ENCODE results near the gene NAT16.

Gene NAT16

DNA sequence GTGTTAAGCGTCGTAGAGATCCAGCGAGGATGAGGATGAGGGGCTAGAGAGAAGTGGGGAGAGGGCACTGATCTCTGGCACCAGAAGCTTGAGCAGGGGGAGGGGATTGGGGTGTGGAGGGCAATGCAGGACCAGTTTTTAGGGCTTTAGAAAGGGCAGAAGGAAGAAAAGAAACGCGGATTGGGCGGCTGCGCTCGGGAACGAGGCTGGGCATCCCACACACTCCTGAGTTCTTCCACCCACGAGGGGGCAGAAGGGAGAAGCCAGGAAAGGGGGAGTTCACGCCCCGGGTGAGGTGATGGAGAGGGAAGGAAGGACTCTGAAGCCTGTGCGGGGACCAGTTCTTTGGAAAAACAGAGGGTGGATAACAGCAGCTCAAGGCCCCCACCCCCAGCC lies 8.7 kb downstream of the NAT16 start:
- Histone ChIP-seq H3K27me3 (ENCODE audit: insufficient read depth, poor library complexity, severe bottlenecking) (peaks cover 84% of the 10 kb centered on the region), H3K4me3 (replicated peaks; ENCODE audit: insufficient read depth, low read length) (no peak overlapping the region), H3K27ac (replicated peaks) (no peak overlapping the region)
- no peak for DNase-seq (ENCODE audit: low read depth in 1 of 2, low spot score in 1 of 2)
- TF ChIP-seq POLR2AphosphoS5 (IDR thresholded peaks at IDR 0.05; ENCODE audit: low read depth) = no peak
- no peak for TF ChIP-seq REST (IDR thresholded peaks at IDR 0.05; ENCODE audit: insufficient replicate concordance, low read depth)
- TF ChIP-seq CTCF (IDR thresholded peaks at IDR 0.05; ENCODE audit: insufficient read depth, low read length) = no peak
- no peak for TF ChIP-seq GABPA (IDR thresholded peaks at IDR 0.05; ENCODE audit: low read depth)
- TF ChIP-seq SPI1 (IDR thresholded peaks at IDR 0.05; ENCODE audit: borderline replicate concordance, low read depth) = no peak

DNA sequence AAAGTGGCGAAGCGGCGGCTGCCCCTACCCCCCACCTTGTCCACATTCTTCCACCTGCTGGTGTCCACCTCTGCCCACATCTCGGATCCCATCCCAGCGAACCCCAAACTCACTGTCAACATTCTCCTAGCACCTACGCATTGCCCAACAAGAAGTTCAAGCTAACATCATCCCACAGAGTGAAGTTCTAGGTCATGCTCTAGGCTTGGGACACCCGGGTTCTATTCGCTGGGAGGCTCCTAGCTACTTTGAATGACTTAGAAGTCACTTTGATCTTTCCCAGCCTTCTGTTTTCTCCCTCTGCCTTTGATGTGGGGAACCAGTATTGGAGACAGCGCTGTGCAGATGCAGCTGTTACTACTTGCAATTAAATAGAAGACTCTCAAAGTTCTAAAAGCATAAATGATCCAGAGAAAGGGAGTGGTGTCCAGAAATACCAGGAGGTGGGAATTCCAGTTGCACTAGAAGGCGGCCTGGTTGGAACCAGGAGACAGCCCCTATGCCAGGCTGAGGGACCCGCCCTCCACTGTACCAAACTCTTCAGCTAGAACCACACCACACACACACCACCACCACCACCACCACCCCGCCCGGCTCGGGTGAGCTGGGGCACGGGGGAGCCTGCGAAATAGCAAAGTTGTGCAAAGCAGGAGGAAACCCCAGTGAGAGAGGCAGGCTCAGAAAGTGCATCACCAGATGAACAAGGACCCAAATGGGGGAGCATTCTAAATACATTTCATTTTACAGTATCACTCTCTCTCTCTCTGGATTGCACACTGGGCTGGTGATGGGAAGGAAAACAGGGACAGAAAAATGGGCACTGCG lies 9.3 kb downstream of the NAT16 start:
- peak in 1 of 2 experiments; percentile 52 for DNase-seq (ENCODE audit: low read depth in 1 of 2, low spot score in 1 of 2)
- TF ChIP-seq SPI1 (IDR thresholded peaks at IDR 0.05; ENCODE audit: borderline replicate concordance, low read depth) = no peak
- no peak for TF ChIP-seq REST (IDR thresholded peaks at IDR 0.05; ENCODE audit: insufficient replicate concordance, low read depth)
- TF ChIP-seq POLR2AphosphoS5 (IDR thresholded peaks at IDR 0.05; ENCODE audit: low read depth) = no peak
- TF ChIP-seq CTCF (IDR thresholded peaks at IDR 0.05; ENCODE audit: insufficient read depth, low read length) = no peak
- no peak for TF ChIP-seq GABPA (IDR thresholded peaks at IDR 0.05; ENCODE audit: low read depth)
- H3K27me3 ChIP-seq (ENCODE audit: insufficient read depth, poor library complexity, severe bottlenecking) = peaks cover 83% of the 10 kb centered on the region
- no peak overlapping the region for H3K4me3 ChIP-seq (replicated peaks; ENCODE audit: insufficient read depth, low read length)
- H3K27ac ChIP-seq (replicated peaks) = no peak overlapping the region

DNA sequence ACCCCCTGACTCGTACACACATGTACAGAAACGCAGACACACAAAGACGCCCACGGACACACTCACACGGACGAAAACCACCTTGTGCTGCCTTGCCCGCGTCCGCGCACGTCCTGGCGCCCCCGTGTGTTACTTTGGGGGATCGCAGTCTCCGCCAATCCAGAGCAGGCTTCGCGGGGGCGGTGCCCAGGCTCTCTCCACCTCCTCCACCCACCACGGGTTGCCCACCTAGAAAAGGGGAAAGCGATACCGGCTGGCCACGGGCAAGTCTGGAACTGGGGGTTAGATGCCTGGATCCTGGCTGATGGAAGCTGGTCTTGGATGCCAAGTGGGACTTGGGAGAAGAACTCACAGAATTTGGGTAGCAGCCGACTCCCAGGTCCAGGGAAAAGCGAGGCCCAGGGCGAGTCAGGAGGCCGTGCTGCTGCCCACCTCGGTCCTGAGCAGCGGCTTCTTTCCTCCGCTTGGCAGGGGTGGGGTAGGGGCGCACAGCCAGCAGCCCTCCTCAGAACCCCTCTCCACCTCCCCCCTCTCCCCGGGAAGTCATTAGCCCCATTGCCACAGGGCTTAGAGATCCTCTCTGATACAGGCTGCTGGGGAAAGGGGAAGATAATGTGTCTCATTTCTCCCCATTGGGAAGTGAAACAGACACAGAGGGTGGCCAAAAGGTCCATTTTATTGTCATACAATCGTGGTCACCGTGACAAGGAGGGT lies 10.1 kb downstream of the NAT16 start:
- Histone ChIP-seq H3K27me3 (ENCODE audit: insufficient read depth, poor library complexity, severe bottlenecking) (peaks cover 84% of the 10 kb centered on the region), H3K27ac (replicated peaks) (no peak overlapping the region), H3K4me3 (replicated peaks; ENCODE audit: insufficient read depth, low read length) (no peak overlapping the region)
- TF ChIP-seq SPI1 (IDR thresholded peaks at IDR 0.05; ENCODE audit: borderline replicate concordance, low read depth) (no peak), CTCF (IDR thresholded peaks at IDR 0.05; ENCODE audit: insufficient read depth, low read length) (peak; percentile 85)
- peak in 1 of 2 experiments; percentile 60 for DNase-seq (ENCODE audit: low read depth in 1 of 2, low spot score in 1 of 2)
